Right kidney (tissue), 1 donor: ENCODE results near the gene DNAJC18.
"Not testable (repeated sequence)": the region's sequence is repeated elsewhere in the genome, so short reads cannot be mapped to it uniquely, and the experiment has no call there.

Experiments
- DNase-seq: peaks from one replicate; pipeline ENCODE4 v3.0.0-alpha.2; 2016

The DNAJC18 gene

DNA sequence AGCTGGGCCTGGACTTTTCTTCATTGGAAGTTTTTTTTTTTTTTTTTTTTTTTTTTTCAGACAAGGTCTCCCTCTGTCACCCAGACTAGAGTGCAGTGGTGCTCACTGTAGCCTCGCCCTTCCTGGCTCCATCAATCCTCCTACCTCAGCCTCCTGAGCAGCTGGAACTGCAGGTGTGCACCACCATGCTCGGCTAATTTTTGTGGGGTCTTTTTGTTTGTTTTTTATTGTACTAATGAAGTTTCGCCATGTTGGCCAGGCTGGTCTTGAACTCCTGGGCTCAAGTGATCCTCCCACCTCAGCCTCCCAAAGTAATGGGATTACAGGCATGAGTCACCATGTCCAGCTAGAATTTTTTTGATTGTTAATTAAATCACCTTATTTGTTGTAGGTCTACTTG is 3.6 kb downstream of the DNAJC18 start:
- no peak for DNase-seq

DNA sequence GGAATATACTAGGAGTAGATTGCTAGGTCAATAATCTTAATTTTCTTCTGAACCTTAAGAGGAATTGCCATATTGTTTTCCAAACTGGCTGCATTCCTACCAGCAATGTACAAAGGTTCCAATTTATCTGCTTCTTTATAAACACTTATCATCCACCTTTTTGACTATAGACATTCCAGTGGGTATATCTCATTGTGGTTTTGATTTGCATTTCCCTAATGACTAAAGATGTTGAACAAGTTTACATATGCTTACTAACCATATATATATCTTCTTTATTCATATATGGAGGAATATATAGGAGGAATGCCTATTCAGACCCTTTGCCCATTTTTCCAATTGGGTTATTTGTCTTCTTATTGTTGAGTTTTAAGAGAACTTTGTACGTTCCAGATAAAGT is 7.6 kb downstream of the DNAJC18 start:
- DNase-seq, result no peak

DNA sequence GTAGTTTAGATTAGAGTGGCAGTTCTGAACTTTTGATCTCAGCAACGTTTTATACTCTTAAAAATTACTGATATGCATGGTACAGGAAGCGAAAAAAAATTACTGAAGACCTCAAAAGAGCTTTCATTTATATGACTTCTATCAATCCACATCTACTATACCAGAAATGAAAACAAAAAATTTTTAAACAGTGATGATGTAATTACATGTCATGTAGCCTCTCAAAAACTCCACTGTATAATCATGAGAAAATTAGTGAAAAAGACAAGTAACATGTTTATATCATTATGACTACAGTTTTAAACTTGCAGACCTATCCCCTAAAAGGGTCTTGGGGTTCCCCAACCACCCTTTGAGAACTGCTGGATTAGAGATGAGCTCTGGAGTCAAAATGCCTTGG is 9.3 kb downstream of the DNAJC18 start:
- DNase-seq, result no peak

DNA sequence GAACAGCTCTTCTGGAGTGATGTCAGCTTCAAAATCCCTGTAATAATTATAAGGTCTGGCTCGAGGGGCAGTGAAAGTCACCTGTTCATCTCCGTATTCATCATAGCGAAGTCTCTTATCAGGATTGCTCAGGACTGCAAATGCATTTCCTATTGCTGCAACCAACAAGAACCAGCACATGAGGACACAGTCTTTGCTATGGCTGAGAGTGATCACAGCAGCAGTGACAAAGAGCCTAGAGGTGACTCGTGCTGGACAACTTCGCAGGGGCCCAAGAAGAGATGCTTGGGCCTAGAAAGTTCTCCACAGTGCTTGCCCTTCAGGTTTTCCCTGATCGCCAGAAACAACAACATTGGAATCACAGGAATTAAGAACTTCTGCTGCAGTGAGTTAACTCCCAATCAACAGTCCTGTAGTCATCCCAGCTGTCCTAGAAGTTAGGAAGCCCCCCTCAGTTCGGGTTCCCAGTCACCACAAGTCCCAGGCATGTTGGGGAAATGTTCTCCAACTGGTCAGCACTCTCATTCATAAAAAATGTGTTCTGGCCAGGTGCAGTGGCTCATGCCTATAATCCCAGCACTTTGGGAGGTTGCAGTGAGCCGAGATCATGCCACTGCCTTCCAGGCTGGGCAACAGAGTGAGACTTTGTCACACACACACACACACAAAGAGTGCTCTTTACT is 13.0 kb downstream of the DNAJC18 start:
- DNase-seq, result no peak

DNA sequence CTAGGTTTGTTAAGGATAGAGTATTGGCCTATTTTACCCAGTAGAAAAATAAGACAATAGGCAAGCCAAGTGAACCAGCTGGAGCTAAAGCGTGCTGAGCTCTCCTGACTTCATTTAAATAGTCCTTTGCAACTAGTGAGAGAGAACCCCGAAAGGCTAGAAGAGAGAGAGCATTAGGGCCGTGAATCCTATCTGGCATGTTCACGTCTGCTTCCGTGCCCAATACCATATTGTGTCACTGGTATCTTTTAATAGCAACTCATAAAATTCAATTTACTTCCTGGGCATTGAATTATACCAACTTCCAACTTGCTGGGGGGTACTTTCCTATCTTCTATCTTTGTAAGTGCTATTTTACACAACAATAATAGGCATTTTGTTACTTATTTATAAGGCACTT is 13.8 kb downstream of the DNAJC18 start:
- no peak for DNase-seq

DNA sequence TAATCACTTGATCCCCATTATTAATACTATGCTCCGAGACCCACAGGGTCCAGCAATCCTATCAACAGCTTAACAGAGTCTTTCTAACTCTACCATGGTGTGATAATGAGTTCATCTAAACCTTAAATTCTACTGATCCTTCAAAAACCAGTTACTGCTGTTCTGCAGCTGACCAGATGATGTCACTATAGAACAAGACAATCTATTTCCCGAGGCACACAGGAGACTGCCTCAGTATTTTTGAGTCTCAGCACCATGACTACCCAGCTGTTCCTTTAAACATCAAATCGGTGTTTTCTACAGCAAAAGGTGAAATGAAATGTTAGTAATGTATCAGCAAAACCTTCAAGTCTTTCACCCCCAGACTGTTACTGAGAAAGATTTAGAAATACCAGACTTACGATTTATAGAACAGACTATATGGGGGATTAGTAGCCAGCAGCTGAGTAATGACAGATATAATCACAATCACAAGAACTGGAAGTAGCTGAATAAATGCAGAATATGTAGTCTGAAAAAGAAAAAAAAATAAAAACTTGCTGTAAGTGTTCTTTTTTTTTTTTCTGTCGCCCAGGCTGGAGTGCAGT is 16.9 kb downstream of the DNAJC18 start:
- no peak for DNase-seq

DNA sequence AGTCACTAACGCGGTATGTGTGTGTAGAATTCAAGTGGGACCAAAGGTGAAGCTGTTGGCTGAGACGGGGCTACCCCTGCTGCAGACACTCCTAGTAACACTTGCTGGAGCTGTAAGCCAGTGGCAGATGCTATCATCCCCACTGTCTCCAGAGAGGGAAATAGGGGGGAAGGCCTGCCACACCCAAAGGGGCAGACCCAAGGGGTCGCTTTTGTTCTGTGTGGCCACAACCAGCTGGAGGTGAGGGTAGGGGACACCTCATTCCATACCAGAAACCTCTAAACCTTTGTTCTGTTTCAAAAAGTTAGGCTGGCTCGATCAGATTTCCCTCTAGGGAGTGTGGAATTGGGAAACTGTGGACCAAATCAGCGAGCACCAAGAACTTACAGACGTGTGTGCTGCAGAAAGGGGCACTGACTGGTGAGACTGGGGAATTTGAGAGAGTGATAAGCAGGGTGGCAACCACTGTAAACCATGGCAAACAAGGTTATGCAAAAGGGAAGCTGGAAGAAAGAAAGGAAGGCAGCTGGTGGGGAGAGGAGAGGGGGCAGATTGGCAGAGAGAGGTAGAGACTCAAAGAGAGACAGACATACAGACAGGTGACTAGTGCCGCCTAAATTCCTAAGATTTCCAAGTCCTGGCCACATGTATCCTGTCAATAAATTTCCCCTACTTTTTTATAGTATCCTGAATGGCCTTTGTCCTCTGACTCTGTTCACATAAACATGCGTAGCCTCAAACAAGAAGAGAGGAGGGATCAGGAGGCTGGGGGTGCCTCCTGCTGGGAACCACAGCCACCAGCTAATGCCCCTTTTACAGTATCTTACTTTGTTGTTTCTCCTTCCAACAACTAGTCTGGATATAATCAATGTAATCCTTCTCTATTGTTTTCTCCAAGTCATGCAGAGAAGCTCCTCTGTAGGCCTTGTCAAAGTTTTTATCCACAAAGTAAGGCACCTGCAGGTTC is 19.8 kb downstream of the DNAJC18 start:
- no peak for DNase-seq

DNA sequence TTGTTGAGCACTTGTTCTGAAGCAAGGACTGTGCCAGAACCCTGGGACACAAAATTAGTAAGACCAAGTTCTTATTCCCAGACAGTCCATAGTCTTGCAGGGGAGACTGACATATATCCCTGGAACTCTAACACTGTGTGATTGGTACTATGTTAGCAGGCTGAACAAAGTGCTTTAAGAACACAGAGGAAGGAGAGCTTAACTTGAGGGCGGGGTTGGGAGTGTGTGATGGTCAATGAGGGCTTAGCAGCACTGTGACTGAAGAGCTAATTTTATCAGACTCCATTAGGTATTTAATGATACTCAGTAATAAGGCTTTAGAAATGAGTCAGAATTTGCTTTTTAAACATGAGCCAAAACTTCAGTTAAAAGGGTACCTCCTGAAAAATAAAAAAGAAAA is 20.5 kb downstream of the DNAJC18 start:
- DNase-seq, result no peak

DNA sequence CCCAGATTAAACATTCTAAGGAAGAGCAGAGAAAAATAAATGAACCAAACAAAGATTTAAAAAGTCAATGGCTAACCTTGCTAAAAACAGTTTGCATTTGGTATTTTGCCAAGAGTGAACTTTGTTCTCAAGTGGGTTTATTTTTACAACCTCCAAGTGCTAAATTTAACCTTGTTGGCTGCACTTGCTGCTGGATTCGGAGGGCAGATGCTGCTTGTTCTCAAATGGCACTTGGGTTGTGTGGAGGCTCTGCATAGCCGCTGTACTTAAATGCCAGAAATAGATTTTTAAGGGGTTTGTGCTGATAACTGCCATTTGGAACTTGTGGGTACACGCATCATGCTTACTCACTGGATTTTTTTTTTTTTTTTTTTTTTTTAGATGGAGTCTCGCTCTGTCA is 22.1 kb downstream of the DNAJC18 start:
- DNase-seq, result no peak

DNA sequence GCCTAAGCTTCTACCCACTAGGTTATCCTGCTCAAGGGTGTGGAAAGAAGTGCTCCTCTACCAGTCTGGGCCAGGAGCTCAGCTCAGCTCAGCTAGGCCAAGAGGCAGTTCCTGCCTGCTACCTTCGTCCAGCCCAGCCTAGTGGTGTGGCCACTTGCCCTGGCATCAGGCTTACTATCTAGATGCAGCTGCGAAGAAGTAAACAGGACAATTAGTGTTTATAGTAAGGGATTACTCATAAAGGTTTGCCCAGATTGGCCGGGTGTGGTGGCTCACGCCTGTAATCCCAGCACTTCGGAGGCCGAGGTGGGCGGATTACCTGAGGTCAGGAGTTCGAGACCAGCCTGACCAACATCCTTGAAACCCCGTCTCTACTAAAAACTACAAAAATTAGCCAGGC is 22.7 kb downstream of the DNAJC18 start:
- DNase-seq, result no peak

DNA sequence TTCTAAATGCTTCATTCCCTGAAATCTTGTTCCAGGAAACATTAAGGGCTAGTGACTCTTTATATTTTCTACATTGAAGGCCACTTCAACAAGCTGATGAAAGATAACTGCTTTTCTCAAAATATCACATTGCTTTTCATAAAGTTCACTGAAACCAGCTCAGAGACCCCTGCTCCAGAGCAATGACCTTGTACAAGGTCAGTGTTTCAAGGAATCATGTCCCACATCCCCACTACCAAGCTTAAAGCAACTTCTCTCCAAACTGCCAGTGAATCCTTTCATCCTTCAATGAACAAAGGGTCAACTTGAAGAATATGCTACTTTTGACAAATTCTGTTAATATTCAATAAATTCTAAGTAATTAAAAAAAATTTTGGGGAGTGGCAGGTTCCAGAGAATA is 23.5 kb downstream of the DNAJC18 start:
- no peak for DNase-seq

DNA sequence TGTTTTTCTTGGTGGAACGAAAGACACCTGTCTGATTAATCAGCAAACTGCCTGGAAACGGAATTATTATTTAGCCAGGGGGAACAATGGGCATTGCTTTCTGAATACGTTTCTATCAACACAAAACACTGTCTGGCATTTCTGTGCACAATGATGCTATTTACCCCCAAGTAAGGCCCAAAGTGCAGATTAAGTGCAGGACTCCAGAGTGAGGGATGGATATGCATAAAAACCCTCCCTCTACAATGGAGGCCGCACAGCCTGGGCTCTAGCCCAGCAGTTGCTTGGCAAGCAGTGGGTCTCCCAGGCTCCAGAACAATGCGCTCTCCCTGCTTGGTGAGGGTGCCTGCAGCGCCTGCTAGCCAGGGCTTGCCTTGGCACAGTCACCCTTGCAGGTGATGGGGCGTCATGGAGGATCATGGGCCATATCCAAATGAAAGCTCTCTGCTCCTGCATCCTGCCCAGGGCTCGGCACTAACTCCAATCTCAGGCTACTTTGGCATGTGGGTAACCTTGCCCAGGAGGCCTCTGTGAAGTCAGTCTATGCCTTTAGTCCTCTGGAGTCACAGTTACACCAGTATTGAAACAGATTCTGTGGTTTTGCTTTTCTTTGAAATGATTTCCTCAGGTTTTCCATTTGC is 24.0 kb downstream of the DNAJC18 start:
- no peak for DNase-seq

DNA sequence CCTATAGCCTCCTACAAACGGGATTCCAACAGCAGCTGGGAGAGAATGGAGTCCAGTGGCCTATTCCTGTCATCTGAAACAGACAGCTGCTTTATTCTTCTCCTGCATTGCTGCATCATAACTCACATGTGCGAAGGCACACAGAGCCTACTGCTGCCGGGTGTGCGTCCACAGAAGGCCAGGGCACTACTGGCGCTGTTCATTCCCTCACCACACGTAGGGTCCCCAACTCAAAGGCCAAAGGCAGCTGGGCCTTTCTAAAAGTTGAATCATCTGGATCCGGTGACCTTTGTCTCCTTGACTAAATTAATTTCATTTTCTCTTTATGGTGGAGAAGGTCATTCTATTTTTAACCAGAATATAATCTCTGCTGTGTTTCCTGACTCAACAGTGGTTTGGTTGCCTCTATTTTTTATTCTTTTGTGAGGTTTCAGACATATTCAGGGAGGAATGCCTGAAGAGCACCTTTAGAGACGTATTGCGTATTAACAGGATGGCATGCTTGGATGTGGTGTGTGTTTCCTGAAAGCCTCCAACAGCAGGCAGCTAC is 24.7 kb downstream of the DNAJC18 start:
- no peak for DNase-seq

DNA sequence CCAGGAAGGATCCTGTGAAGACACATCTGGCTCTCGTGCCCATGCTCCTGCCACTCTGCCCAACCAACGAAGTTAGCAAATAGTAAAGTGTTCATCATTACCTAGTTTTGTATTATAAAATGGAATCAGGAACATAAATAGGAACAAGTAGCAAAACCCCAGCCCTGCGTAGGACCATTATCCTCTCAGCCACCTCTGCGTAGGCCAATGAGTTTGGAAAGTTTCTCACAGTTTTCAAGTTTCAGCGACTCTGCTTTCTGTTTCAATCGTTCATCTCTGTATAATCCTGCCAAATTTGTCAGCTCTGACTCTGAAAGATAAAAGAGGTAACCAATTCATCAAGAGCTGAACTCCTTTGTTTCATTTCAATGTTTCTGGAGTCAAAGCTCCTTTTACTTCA is 25.4 kb downstream of the DNAJC18 start:
- DNase-seq, result no peak

DNA sequence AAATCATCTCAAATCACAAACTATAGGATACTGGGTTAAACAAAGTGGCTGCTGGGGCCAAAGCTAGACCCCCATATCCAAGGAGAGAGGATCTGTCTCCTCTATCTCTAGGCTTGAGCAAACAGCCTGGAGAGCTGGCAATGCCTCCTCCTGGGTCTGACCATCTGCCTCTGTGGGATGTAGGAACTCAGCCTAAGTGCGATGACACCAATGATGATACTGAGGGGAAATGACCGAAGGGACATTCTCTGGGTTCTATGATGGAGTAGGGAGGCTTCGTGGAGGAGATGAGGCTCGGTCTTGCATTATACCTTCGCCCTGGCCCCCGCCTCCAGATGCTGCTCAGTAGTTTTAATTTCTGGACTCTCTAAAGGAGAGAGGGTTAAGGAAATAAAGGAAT is 26.2 kb downstream of the DNAJC18 start:
- DNase-seq, result no peak

DNA sequence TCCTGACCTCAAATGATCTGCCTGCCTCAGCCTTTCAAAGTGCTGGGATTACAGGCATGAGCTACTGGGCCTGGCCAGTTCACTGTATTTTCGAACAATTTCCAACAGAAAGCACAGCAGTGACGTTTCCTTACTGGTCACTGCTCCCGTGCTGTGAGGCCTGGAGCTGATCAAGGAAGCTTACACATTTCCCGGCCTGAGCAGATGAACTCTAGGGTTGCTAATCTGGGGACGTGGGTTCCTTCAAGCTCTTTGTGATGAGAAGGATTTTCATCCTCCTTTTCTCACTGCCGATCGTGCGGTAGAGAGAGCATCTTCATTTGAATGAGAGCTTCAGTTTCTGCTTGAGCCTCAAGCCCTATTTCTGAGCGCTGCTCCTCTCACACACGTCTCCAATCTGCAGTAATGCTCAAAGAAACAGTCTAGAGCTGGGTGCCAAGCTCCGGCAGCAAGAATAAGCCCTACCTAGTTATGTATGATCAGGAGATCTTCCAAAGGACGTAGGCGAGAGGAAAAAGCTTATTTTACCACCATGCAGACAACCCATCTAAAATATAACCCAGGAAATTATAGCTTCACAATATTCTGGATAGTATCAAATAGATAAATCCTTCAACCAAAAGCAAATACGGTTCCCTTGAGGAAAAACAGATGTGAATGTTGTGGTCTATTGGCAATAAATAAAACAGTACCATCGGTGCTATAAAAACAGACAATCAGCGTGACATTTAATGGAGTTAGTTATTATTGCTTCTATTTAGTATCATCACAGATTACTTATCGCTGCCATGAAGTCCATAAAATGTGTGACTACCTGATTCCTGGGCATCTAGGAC is 28.1 kb downstream of the DNAJC18 start:
- DNase-seq, result no peak

DNA sequence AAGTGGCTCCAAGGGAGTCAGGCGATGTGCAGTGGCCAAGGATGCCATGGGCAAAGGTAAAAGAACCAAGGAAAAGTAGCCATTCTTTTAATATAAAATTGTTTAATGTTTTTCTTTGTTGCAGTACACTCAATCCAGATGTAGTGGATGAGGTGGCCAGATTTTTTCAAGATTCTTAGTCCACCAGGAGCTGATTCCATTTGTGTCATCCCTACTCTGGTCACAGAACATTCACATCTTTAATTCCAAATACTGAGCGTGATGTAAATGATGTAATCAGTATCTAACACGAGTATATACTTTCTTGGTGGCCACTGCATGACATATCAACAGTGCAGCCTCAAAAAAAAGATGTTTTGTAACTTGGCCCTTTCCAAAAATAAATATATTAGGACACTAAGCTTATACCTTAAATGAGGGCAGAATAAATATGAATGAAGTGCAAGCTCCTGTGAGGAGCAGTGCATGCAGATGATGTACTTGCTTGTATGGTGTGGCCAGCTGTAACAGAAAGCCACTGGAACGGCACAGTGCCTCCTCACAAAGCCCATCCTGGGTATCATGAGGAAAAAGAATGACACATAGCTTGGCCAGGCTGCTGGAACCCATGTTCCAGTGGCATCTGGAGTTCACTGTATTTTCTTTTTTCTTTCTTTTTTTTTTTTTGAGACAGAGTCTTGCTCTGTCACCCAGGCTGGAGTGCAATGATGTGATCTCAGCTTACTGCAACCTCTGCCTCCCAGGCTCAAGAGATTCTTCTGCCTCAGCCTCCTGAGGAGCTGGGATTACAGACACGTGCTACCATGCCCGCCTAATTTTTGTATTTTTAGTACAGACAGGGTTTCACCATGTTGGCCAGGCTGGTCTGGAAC is 29.0 kb downstream of the DNAJC18 start:
- DNase-seq, result no peak

DNA sequence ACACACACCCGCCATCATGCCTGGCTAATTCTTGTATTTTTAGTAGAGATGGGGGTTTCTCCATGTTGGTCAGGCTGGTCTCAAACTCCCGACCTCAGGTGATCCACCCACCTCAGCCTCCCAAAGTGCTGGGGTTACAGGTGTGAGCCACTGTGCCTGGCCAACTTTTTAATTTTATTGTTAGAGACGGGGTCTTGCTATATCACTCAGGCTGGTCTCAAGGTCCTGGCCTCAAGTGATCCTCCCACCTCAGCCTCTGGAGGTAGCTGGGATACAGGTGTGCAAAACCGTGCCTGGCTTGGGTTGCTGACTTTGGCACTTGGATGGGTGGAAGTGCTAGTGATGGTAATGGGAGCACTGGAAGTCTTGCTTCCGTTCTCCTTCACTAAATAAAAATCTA is 30.2 kb downstream of the DNAJC18 start:
- not testable (repeated sequence) for DNase-seq

DNA sequence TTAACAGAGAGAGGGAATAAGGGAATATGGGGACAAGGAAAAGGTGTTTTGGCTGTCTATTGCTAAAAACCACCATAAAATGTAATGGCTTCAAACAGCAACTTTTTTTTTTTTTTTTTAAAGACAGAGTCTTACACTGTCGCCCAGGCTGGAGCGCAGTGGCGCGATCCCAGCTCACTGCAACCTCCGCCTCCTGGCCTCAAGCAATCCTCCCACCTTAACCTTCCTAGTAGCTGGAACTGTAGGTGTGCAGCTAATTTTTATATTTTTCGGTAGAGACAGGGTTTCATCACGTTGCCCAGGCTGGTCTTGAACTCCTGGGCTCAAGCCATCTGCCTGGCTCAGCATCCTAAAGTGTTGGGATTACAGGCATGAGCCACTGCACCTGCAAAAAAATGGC is 31.1 kb downstream of the DNAJC18 start:
- DNase-seq, result no peak

DNA sequence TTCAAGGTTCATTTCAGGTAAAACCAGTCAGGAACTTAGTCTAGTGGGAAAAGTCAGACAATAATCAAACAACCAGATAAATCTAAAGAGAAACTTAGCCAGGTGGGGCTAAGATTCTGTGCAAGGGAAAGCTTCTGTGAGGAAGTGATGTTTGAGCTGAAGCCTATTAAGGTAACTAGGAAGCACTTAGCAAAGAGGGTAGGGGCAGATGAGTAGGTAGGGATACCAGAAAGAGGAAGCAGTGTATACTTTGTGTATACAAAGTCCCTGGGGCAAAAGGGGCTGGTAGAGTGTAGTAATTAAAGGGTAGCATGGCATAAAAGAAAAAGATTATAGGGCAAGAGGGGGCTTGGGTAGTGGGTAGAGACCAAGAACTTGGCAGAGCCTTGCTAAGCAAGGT is 31.8 kb downstream of the DNAJC18 start:
- DNase-seq, result no peak

DNA sequence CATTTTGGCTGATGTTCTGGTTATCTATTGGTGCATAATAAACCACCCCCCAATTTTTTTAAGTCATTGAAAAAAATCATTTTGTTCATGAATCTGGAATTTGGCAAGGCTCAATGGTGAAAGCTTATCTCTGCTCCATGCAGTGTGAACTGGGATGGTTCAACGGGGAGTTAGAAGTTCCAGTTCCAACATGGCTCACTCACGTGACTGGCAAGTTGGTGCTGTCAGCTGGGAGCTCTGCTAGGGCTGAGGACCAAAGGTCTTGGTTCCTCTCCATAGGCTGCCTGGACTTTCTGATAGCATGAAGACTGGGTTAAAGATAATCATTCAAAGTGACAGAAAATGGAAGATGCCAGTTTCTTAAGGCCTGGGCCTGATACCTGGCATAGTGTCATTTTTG is 32.4 kb downstream of the DNAJC18 start:
- DNase-seq, result no peak
